Activated CD4-positive, alpha-beta T cell treated with anti-CD3 and anti-CD28 coated beads, Interleukin-2, Interleukin-6, amounts not matched to agents 100 ng/mL and 50 ng/mL, durations not matched to agents 16 hours and 8 hours (primary cell): ENCODE results near the gene PCDHA6.
A peak's percentile ranks its signal among the peaks of the same experiment; 100 is the strongest.
"Not testable (repeated sequence)": the region's sequence is repeated elsewhere in the genome, so short reads cannot be mapped to it uniquely, and the experiment has no call there.

Experiments
- DNase-seq: peaks from one replicate; pipeline ENCODE4 v3.0.0-alpha.2; 2020

The PCDHA6 gene

DNA sequence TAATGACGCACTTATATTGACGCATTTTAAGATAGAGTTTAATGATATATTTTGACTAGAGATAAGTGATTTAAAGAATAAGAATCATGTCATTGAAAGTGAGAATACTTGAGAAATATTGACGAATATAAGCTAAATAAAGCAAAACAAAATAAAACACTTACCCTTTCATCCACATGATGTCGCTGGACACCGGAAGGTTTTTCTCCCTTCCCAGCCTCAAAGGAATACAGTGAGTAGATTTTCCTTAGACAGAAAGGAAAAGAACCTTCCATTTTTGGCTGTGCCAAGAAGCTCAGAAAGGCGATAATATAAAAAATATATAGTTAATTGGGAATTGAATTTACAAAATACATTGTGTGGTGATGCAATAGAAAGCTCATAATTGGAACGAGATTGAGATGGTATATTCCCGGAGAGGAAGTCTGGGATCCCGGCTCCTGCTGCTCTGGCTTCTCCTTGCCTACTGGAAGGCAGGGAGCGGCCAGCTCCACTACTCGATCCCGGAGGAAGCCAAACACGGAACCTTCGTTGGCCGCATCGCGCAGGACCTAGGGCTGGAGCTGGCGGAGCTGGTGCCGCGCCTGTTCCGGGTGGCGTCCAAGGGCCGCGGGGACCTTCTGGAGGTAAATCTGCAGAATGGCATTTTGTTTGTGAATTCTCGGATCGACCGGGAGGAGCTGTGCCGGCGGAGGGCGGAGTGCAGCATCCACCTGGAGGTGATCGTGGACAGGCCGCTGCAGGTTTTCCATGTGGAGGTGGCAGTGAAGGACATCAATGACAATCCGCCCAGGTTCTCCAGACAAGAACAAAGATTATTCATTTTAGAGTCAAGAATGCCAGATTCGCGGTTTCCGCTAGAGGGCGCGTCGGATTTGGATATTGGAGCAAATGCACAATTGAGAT, 6.1 kb upstream of the PCDHA6 start, which contains the start of gene PCDHA5:
TSS of gene PCDHA5 (plus strand) at position 239 of the 906 bp plus-strand sequence.
- peak; percentile 22 for DNase-seq

GRCh38 chr5:140822281-140822629, 5.5 kb upstream of the PCDHA6 start:
- no peak for DNase-seq

GRCh38 chr5:140822969-140823368, 4.8 kb upstream of the PCDHA6 start:
- DNase-seq = not testable (repeated sequence)

GRCh38 chr5:140823475-140823874, 4.3 kb upstream of the PCDHA6 start:
- DNase-seq = no peak

- DNase-seq = no peak
Observed at GRCh38 chr5:140828362-140828737, 590 bp downstream of the PCDHA6 start.

DNA sequence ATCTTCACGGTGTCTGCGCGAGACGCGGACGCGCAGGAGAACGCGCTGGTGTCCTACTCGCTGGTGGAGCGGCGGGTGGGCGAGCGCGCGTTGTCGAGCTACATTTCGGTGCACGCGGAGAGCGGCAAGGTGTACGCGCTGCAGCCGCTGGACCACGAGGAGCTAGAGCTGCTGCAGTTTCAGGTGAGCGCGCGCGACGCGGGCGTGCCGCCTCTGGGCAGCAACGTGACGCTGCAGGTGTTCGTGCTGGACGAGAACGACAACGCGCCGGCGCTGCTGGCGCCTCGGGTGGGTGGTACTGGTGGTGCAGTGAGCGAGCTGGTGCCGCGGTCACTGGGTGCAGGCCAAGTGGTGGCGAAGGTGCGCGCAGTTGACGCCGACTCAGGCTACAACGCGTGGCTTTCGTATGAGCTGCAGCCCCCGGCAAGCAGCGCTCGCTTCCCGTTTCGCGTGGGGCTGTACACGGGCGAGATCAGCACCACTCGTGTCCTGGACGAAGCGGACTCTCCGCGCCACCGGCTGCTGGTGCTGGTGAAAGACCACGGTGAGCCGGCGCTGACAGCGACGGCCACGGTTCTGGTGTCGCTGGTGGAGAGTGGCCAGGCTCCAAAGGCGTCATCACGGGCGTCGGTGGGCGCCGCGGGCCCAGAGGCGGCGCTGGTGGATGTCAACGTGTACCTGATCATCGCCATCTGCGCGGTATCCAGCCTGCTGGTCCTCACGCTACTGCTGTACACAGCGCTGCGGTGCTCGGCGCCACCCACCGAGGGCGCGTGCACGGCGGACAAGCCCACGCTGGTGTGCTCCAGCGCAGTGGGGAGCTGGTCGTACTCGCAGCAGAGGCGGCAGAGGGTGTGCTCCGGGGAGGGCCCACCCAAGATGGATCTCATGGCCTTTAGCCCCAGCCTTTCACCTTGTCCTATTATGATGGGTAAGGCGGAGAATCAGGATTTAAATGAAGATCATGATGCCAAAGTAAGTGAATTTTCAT, 2.0 kb downstream of the PCDHA6 start:
- not testable (repeated sequence) for DNase-seq

GRCh38 chr5:140833993-140834392, 6.2 kb downstream of the PCDHA6 start, which contains the start of gene PCDHA7:
TSS of gene PCDHA7 (plus strand) at chr5:140834269. CDS start at chr5:140834384, 115 bp downstream.
- no peak for DNase-seq

GRCh38 chr5:140834439-140835008, 6.8 kb downstream of the PCDHA6 start:
- not testable (repeated sequence) for DNase-seq

DNA sequence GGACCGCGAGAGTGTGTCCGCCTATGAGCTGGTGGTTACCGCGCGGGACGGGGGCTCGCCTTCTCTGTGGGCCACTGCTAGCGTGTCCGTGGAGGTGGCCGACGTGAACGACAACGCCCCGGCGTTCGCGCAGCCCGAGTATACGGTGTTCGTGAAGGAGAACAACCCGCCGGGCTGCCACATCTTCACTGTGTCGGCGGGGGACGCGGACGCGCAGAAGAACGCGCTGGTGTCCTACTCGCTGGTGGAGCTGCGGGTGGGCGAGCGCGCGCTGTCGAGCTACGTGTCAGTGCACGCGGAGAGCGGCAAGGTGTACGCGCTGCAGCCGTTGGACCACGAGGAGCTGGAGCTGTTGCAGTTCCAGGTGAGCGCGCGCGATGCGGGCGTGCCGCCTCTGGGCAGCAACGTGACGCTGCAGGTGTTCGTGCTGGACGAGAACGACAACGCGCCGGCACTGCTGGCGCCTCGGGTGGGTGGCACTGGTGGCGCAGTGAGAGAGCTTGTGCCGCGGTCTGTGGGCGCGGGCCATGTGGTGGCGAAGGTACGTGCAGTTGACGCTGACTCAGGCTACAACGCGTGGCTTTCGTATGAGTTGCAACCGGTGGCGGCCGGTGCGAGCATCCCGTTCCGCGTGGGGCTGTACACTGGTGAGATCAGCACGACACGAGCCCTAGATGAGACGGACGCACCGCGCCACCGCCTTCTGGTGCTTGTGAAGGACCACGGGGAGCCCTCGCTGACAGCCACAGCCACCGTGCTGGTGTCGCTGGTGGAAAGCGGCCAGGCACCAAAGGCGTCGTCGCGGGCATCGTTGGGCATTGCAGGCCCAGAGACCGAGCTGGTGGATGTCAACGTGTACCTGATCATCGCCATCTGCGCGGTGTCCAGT, 8.1 kb downstream of the PCDHA6 start:
- no peak for DNase-seq

DNA sequence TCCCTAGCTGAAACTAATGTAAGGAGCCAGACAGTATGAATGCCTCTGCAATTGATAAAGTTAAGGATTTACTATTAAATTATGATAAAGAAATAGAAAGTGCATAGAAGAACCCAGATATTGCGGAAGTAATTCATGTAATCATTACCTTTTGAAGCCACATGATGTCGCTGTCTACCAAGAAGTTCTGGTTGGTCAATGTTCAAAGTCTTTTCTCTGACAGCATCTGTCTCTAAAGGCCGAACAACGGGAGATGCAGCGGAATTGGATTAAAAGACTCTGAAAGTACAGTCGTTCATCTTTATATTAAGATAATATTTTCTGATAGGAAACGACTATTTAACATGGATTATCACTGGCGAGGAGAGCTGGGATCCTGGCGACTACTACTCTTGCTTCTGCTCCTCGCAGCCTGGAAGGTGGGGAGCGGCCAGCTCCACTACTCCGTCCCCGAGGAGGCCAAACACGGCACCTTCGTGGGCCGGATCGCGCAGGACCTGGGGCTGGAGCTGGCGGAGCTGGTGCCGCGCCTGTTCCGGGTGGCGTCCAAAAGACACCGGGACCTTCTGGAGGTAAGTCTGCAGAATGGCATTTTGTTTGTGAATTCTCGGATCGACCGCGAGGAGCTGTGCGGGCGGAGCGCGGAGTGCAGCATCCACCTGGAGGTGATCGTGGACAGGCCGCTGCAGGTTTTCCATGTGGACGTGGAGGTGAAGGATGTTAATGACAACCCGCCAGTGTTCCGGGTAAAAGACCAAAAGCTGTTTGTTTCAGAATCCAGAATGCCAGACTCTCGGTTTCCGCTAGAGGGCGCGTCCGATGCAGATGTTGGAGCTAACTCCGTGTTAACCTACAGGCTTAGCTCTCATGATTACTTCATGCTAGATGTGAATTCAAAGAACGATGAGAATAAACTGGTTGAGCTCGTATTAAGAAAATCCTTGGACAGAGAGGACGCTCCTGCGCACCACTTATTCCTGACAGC, 13.5 kb downstream of the PCDHA6 start, which contains the start of gene PCDHA8:
TSS of gene PCDHA8 (plus strand) at position 210 of the 985 bp plus-strand sequence. CDS start at position 345, 135 bp downstream.
- peak; percentile 15 for DNase-seq

GRCh38 chr5:140842798-140843733, 15.3 kb downstream of the PCDHA6 start:
- DNase-seq = no peak

DNA sequence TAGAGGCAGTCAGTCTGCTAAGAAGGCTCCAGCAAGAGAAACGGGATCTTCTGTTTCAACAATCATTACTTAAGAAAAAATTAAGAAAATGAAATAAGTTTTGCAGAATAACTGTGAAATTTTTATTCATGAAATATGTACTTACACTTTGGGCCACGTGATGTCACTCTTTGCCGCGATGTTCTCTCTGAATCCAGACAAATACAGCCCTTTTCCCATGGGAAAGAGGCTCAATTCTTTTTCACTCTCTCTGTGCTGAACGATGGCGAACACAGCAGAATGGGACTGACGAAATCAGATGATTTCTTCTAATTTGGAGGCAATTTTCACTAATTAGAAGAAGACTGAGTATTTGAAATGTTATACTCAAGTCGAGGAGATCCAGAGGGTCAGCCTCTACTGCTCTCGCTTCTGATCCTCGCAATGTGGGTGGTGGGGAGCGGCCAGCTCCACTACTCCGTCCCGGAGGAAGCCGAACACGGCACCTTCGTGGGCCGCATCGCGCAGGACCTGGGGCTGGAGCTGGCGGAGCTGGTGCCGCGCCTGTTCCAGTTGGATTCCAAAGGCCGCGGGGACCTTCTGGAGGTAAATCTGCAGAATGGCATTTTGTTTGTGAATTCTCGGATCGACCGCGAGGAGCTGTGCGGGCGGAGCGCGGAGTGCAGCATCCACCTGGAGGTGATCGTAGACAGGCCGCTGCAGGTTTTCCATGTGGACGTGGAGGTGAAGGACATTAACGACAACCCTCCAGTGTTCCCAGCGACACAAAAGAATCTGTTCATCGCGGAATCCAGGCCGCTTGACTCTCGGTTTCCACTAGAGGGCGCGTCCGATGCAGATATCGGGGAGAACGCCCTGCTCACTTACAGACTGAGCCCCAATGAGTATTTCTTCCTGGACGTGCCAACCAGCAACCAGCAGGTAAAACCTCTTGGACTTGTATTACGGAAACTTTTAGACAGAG, 20.7 kb downstream of the PCDHA6 start, which contains the start of gene PCDHA9:
TSS of gene PCDHA9 (plus strand) at position 244 of the 964 bp plus-strand sequence. CDS start at position 358, 114 bp downstream.
- DNase-seq = not testable (repeated sequence)

DNA sequence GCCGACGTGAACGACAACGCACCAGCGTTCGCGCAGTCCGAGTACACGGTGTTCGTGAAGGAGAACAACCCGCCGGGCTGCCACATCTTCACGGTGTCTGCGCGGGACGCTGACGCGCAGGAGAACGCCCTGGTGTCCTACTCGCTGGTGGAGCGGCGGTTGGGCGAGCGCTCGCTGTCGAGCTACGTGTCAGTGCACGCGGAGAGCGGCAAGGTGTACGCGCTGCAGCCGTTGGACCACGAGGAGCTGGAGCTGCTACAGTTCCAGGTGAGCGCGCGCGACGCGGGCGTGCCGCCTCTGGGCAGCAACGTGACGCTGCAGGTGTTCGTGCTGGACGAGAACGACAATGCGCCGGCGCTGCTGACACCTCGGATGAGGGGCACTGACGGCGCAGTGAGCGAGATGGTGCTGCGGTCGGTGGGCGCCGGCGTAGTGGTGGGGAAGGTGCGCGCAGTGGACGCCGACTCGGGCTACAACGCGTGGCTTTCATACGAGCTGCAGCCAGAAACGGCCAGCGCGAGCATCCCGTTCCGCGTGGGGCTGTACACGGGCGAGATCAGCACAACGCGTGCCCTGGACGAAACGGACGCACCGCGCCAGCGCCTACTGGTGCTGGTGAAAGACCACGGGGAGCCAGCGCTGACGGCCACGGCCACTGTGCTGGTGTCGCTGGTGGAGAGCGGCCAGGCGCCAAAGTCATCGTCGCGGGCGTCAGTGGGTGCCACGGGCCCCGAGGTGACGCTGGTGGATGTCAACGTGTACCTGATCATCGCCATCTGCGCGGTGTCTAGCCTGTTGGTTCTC, 22.3 kb downstream of the PCDHA6 start:
- DNase-seq = not testable (repeated sequence)

- DNase-seq = no peak
Observed at GRCh38 chr5:140855772-140856674, 28.3 kb downstream of the PCDHA6 start, which contains the start of gene PCDHA10. TSS of gene PCDHA10 (plus strand) at chr5:140855897. CDS start at chr5:140856049, 152 bp downstream.

DNA sequence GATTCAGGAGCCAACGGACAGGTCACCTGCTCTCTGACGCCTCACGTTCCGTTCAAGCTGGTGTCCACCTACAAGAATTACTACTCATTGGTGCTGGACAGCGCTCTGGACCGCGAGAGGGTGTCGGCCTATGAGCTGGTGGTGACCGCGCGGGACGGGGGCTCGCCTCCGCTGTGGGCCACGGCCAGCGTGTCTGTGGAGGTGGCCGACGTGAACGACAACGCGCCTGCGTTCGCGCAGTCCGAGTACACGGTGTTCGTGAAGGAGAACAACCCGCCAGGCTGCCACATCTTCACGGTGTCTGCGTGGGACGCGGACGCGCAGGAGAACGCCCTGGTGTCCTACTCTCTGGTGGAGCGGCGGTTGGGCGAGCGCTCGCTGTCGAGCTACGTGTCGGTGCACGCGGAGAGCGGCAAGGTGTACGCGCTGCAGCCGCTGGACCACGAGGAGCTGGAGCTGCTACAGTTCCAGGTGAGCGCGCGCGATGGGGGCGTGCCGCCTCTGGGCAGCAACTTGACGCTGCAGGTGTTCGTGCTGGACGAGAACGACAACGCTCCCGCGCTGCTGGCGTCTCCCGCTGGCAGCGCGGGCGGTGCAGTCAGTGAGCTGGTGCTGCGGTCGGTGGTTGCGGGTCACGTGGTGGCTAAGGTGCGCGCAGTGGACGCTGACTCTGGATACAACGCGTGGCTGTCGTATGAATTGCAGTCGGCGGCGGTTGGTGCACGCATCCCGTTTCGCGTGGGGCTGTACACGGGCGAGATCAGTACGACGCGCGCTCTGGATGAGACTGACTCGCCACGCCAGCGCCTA, 29.6 kb downstream of the PCDHA6 start:
- DNase-seq = no peak
